Measurements from ENCODE around the gene LCN6.
"Not testable (repeated sequence)": the region's sequence is repeated elsewhere in the genome, so short reads cannot be mapped to it uniquely, and the experiment has no call there.

LCN6 gene

GRCh38 chr9:136711751-136712689 is 36.3 kb downstream of the LCN6 start, which contains the start of gene DIPK1B:
TSS of gene DIPK1B (plus strand) at chr9:136712572. CDS start at chr9:136712666, 94 bp downstream.
- H3K27me3 ChIP-seq (ENCODE audit: control insufficient read depth, insufficient read depth, low read length, poor library complexity, severe bottlenecking) = peaks cover 19% of the 10 kb centered on the region
- no peaks in the 10 kb centered on the region for H3K9me3 ChIP-seq (ENCODE audit: control insufficient read depth, low read length)
- H3K27ac ChIP-seq (ENCODE audit: insufficient read depth, low read depth, low read length, poor library complexity, severe bottlenecking) = no peak within 1 kb of the TSS
- peaks cover 19% of the 10 kb centered on the region for H3K4me1 ChIP-seq (ENCODE audit: control insufficient read depth, insufficient read depth, low read length)
- 1% methylated on average over 119 of the region's 119 CpGs for WGBS, 2 experiments
- H3K4me3 ChIP-seq (ENCODE audit: insufficient read depth, low read depth, low read length) = peak within 1 kb of the TSS; percentile 74
- no peaks in the 10 kb centered on the region for H3K36me3 ChIP-seq (ENCODE audit: control insufficient read depth, insufficient read depth, low read length)

DNA sequence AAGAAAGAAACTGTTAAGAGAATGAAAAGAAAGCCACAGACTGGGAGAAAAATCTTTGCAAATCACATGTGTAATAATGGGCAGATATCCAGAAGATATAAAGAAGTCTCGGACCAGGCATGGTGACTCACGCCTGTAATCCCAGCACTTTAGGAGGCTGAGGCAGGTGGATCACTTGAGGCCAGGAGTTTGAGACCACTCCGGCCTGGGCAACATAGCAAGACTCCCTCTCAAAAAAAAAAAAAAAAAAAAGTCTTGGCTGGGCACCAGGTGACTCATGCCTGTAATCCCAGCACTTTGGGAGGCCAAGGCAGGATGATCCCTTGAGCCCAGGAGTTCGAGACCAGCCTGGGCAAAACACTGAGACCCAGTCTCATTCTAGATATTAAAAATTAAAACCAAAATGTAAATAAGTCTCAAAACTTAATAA is 37.1 kb downstream of the LCN6 start:
- H3K36me3 ChIP-seq (ENCODE audit: control insufficient read depth, insufficient read depth, low read length); H3K9me3 ChIP-seq (ENCODE audit: control insufficient read depth, low read length); H3K27ac ChIP-seq (ENCODE audit: insufficient read depth, low read depth, low read length, poor library complexity, severe bottlenecking); H3K4me3 ChIP-seq (ENCODE audit: insufficient read depth, low read depth, low read length): not testable (repeated sequence)
- Histone ChIP-seq H3K4me1 (ENCODE audit: control insufficient read depth, insufficient read depth, low read length) (peaks cover 19% of the 10 kb centered on the region), H3K27me3 (ENCODE audit: control insufficient read depth, insufficient read depth, low read length, poor library complexity, severe bottlenecking) (peaks cover 19% of the 10 kb centered on the region)
- 91 to 96% methylated on average over 4 of the region's 4 CpGs for WGBS, 2 experiments

- Histone ChIP-seq H3K36me3 (ENCODE audit: control insufficient read depth, insufficient read depth, low read length) (no peaks in the 10 kb centered on the region), H3K27me3 (ENCODE audit: control insufficient read depth, insufficient read depth, low read length, poor library complexity, severe bottlenecking) (peaks cover 19% of the 10 kb centered on the region), H3K4me1 (ENCODE audit: control insufficient read depth, insufficient read depth, low read length) (peaks cover 19% of the 10 kb centered on the region), H3K9me3 (ENCODE audit: control insufficient read depth, low read length) (no peaks in the 10 kb centered on the region), H3K27ac (ENCODE audit: insufficient read depth, low read depth, low read length, poor library complexity, severe bottlenecking) (no peak overlapping the region), H3K4me3 (ENCODE audit: insufficient read depth, low read depth, low read length) (no peak overlapping the region)
- WGBS, 2 experiments = 92 to 94% methylated on average over 7 of the region's 7 CpGs
Measured at GRCh38 chr9:136710543-136710942, 37.8 kb downstream of the LCN6 start.

GRCh38 chr9:136709454-136710109 is 38.7 kb downstream of the LCN6 start:
- Histone ChIP-seq H3K27ac (ENCODE audit: insufficient read depth, low read depth, low read length, poor library complexity, severe bottlenecking) (no peak overlapping the region), H3K36me3 (ENCODE audit: control insufficient read depth, insufficient read depth, low read length) (no peaks in the 10 kb centered on the region), H3K9me3 (ENCODE audit: control insufficient read depth, low read length) (no peaks in the 10 kb centered on the region), H3K4me1 (ENCODE audit: control insufficient read depth, insufficient read depth, low read length) (peaks cover 12% of the 10 kb centered on the region), H3K27me3 (ENCODE audit: control insufficient read depth, insufficient read depth, low read length, poor library complexity, severe bottlenecking) (peaks cover 19% of the 10 kb centered on the region), H3K4me3 (ENCODE audit: insufficient read depth, low read depth, low read length) (no peak overlapping the region)
- 90 to 93% methylated on average over 24 of the region's 24 CpGs for WGBS, 2 experiments

GRCh38 chr9:136707849-136708517 is 40.3 kb downstream of the LCN6 start:
- H3K27me3 ChIP-seq (ENCODE audit: control insufficient read depth, insufficient read depth, low read length, poor library complexity, severe bottlenecking) = peaks cover 19% of the 10 kb centered on the region
- WGBS, 2 experiments = 82 to 85% methylated on average over 21 to 22 of the region's 22 CpGs
- no peaks in the 10 kb centered on the region for H3K9me3 ChIP-seq (ENCODE audit: control insufficient read depth, low read length)
- H3K4me3 ChIP-seq (ENCODE audit: insufficient read depth, low read depth, low read length) = no peak overlapping the region
- no peak overlapping the region for H3K27ac ChIP-seq (ENCODE audit: insufficient read depth, low read depth, low read length, poor library complexity, severe bottlenecking)
- H3K4me1 ChIP-seq (ENCODE audit: control insufficient read depth, insufficient read depth, low read length) = no peaks in the 10 kb centered on the region
- no peaks in the 10 kb centered on the region for H3K36me3 ChIP-seq (ENCODE audit: control insufficient read depth, insufficient read depth, low read length)

DNA sequence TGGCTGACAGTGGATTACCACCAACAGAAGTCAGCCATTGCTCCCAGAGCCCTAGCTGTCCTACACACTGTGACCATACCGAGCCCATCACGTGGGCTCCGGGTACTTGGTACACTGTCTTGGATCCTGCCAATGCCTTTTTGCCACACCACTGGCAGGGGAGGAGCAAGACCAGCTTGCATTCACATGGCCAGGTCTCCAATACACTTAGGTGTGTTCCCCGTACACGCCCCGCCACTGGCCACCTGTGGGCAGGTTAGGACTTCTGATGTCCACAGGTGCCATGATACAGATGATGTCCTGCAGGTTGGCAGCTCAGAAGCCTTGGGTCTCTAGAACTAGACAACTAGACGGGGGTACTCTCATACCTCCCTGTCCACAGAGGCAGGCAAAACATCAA is 41.3 kb downstream of the LCN6 start:
- H3K27me3 ChIP-seq (ENCODE audit: control insufficient read depth, insufficient read depth, low read length, poor library complexity, severe bottlenecking) = peaks cover 18% of the 10 kb centered on the region
- H3K36me3 ChIP-seq (ENCODE audit: control insufficient read depth, insufficient read depth, low read length) = no peaks in the 10 kb centered on the region
- 94 to 97% methylated on average over 7 of the region's 7 CpGs for WGBS, 2 experiments
- no peak overlapping the region for H3K4me3 ChIP-seq (ENCODE audit: insufficient read depth, low read depth, low read length)
- no peaks in the 10 kb centered on the region for H3K9me3 ChIP-seq (ENCODE audit: control insufficient read depth, low read length)
- no peaks in the 10 kb centered on the region for H3K4me1 ChIP-seq (ENCODE audit: control insufficient read depth, insufficient read depth, low read length)
- no peak overlapping the region for H3K27ac ChIP-seq (ENCODE audit: insufficient read depth, low read depth, low read length, poor library complexity, severe bottlenecking)

- Histone ChIP-seq H3K27me3 (ENCODE audit: control insufficient read depth, insufficient read depth, low read length, poor library complexity, severe bottlenecking) (peaks cover 14% of the 10 kb centered on the region), H3K27ac (ENCODE audit: insufficient read depth, low read depth, low read length, poor library complexity, severe bottlenecking) (no peak overlapping the region)
- 90 to 96% methylated on average over 7 of the region's 7 CpGs for WGBS, 2 experiments
Measured at GRCh38 chr9:136705564-136705963, 42.8 kb downstream of the LCN6 start.

DNA sequence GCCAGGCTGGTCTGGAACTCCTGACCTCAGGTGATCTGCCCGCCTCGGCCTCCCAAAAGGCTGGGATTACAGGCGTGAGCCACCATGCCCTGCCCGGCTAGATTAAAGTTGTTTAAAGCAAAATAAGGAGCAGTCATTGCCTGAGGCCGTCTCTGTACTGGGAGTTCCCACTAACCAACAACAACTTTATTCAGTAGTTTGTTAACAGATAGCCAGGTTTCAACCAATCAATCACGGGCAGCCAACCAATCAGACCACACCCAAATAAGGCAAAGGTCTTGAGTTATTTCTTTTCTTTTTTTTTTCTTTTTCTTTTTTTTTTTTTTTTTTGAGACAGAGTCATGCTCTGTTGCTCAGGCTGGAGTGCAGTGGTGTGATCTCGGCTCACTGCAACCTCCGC is 43.6 kb downstream of the LCN6 start:
- not testable (repeated sequence) for H3K4me1 ChIP-seq (ENCODE audit: control insufficient read depth, insufficient read depth, low read length); H3K27ac ChIP-seq (ENCODE audit: insufficient read depth, low read depth, low read length, poor library complexity, severe bottlenecking); H3K36me3 ChIP-seq (ENCODE audit: control insufficient read depth, insufficient read depth, low read length); H3K4me3 ChIP-seq (ENCODE audit: insufficient read depth, low read depth, low read length); H3K9me3 ChIP-seq (ENCODE audit: control insufficient read depth, low read length)
- peaks cover 11% of the 10 kb centered on the region for H3K27me3 ChIP-seq (ENCODE audit: control insufficient read depth, insufficient read depth, low read length, poor library complexity, severe bottlenecking)
- WGBS, 2 experiments = 91 to 98% methylated on average over 8 of the region's 8 CpGs

More at GRCh38 chr9:136705564-136705963, 42.8 kb downstream of the LCN6 start:
- no peaks in the 10 kb centered on the region for H3K36me3 ChIP-seq (ENCODE audit: control insufficient read depth, insufficient read depth, low read length)
- no peak overlapping the region for H3K4me3 ChIP-seq (ENCODE audit: insufficient read depth, low read depth, low read length)
- no peaks in the 10 kb centered on the region for H3K4me1 ChIP-seq (ENCODE audit: control insufficient read depth, insufficient read depth, low read length)
- no peaks in the 10 kb centered on the region for H3K9me3 ChIP-seq (ENCODE audit: control insufficient read depth, low read length)

GRCh38 chr9:136703276-136703860 is 45.0 kb downstream of the LCN6 start:
- 85 to 86% methylated on average over 12 of the region's 12 CpGs for WGBS, 2 experiments
- Histone ChIP-seq H3K9me3 (ENCODE audit: control insufficient read depth, low read length) (no peaks in the 10 kb centered on the region), H3K36me3 (ENCODE audit: control insufficient read depth, insufficient read depth, low read length) (no peaks in the 10 kb centered on the region), H3K27me3 (ENCODE audit: control insufficient read depth, insufficient read depth, low read length, poor library complexity, severe bottlenecking) (peaks cover 11% of the 10 kb centered on the region), H3K27ac (ENCODE audit: insufficient read depth, low read depth, low read length, poor library complexity, severe bottlenecking) (no peak overlapping the region), H3K4me3 (ENCODE audit: insufficient read depth, low read depth, low read length) (no peak overlapping the region), H3K4me1 (ENCODE audit: control insufficient read depth, insufficient read depth, low read length) (no peaks in the 10 kb centered on the region)
